Tibial artery (tissue), 4 donors: ENCODE data around the gene FBXW2.
A peak's percentile ranks its signal among the peaks of the same experiment; 100 is the strongest.
"Not testable (repeated sequence)": the region's sequence is repeated elsewhere in the genome, so short reads cannot be mapped to it uniquely, and the experiment has no call there.

Experiments used
- DNase-seq, 2 donors: peaks; one replicate each; pipeline ENCODE4 v3.0.0-alpha.2; 2019
- H3K27ac ChIP-seq, 2 donors: fragments of 200-600 bp; sonication (generic) in 1 of 2; 1 replicate in 1 of 2; 2 replicates in 1 of 2; pipeline ENCODE4 v1.5.1; 2018 to 2019; ENCODE audit warnings: mild to moderate bottlenecking in 1 of 2
- H3K27me3 ChIP-seq, 2 donors: fragments of 200-600 bp; sonication (generic) in 1 of 2; one replicate each; pipeline versions ENCODE4 v1.5.1 to v1.6.0; 2016 to 2019
- H3K36me3 ChIP-seq, 3 donors: fragments of 200-600 bp; sonication (generic) in 2 of 3; one replicate each; pipeline ENCODE4 v1.5.1; 2016 to 2019; ENCODE audit warnings: mild to moderate bottlenecking in 2 of 3
- H3K4me1 ChIP-seq, 4 donors: fragments of 200-600 bp; sonication (generic) in 2 of 4; 1 replicate in 3 of 4; 2 replicates in 1 of 4; pipeline ENCODE4 v1.5.1; 2016 to 2019
- H3K4me3 ChIP-seq, 2 donors: fragments of 200-600 bp; sonication (generic) in 1 of 2; 1 replicate in 1 of 2; 2 replicates in 1 of 2; pipeline ENCODE4 v1.5.1; 2018 to 2019; ENCODE audit warnings: mild to moderate bottlenecking in 2 of 2
- H3K9me3 ChIP-seq, 3 donors: fragments of 200-600 bp; sonication (generic) in 1 of 3; one replicate each; pipeline ENCODE4 v1.5.1; 2016 to 2019
- CTCF ChIP-seq, 2 experiments: fragments of 200-600 bp in 1 of 2; fragments of 450-650 bp in 1 of 2; IDR thresholded peaks; one replicate each; pipeline ENCODE4 v1.5.1; 2017 to 2019; ENCODE audit warnings: antibody characterized with exemption in 2 of 2, mild to moderate bottlenecking in 1 of 2, moderate library complexity in 1 of 2
- intact Hi-C: fragments of 100-400 bp; cut with DNase I; formaldehyde crosslinking; loops from one replicate; pipeline ENCODE4 v1.15.0; 2023; ENCODE audit warnings: low total_unique reads

Gene FBXW2

GRCh38 chr9:120755810-120756434 lies 37.3 kb downstream of the FBXW2 start:
- DNase-seq: peak in 1 of 2 donors; percentile 66
- Histone ChIP-seq H3K36me3 (peaks cover 0 to 17% (median 16%) of the 10 kb centered on the region in 3 donors), H3K4me1 (peaks cover 0 to 4% (median 0%) of the 10 kb centered on the region in 4 donors), H3K27ac (peak overlapping the region in 1 of 2 donors; percentile 0), H3K9me3 (no peaks in the 10 kb centered on the region), H3K4me3 (no peak overlapping the region), H3K27me3 (no peaks in the 10 kb centered on the region)
- intact Hi-C loops: loop anchor here (5.0 kb wide), 1 partner anchor 306 kb away; no protein-coding TSS in a partner anchor
- peak; percentile 85 to 89 for TF ChIP-seq CTCF (IDR thresholded peaks at IDR 0.05)

- Histone ChIP-seq H3K4me3 (no peak overlapping the region), H3K36me3 (peaks cover 0 to 9% (median 9%) of the 10 kb centered on the region in 3 donors), H3K27ac (no peak overlapping the region), H3K27me3 (no peaks in the 10 kb centered on the region), H3K9me3 (no peaks in the 10 kb centered on the region), H3K4me1 (peaks cover 0 to 4% (median 0%) of the 10 kb centered on the region in 4 donors)
- TF ChIP-seq CTCF (IDR thresholded peaks at IDR 0.05): no peak
- no peak for DNase-seq
- intact Hi-C loops: loop anchor here (5.0 kb wide), 1 partner anchor 307 kb away; no protein-coding TSS in a partner anchor
Measured at GRCh38 chr9:120755044-120755443, 38.2 kb downstream of the FBXW2 start.

GRCh38 chr9:120750421-120750820 lies 42.8 kb downstream of the FBXW2 start:
- intact Hi-C loops: no loop called here
- Histone ChIP-seq H3K27ac (no peak overlapping the region), H3K4me1 (no peaks in the 10 kb centered on the region), H3K4me3 (no peak overlapping the region), H3K9me3 (no peaks in the 10 kb centered on the region), H3K36me3 (no peaks in the 10 kb centered on the region), H3K27me3 (no peaks in the 10 kb centered on the region)
- TF ChIP-seq CTCF (IDR thresholded peaks at IDR 0.05): no peak
- DNase-seq: no peak

- H3K36me3 ChIP-seq, H3K27me3 ChIP-seq, H3K4me1 ChIP-seq, H3K27ac ChIP-seq, DNase-seq, H3K4me3 ChIP-seq, H3K9me3 ChIP-seq, intact Hi-C loops: not testable (repeated sequence)
Measured at GRCh38 chr9:120746366-120746765, 46.9 kb downstream of the FBXW2 start.

- Histone ChIP-seq H3K9me3 (no peaks in the 10 kb centered on the region), H3K36me3 (no peaks in the 10 kb centered on the region), H3K27me3 (no peaks in the 10 kb centered on the region), H3K27ac (no peak overlapping the region), H3K4me1 (no peaks in the 10 kb centered on the region), H3K4me3 (no peak overlapping the region)
- DNase-seq: no peak
- intact Hi-C loops: no loop called here
- TF ChIP-seq CTCF (IDR thresholded peaks at IDR 0.05): no peak
Measured at GRCh38 chr9:120745278-120745677, 47.9 kb downstream of the FBXW2 start.

- Histone ChIP-seq H3K36me3 (no peaks in the 10 kb centered on the region), H3K4me3 (no peak overlapping the region), H3K4me1 (no peaks in the 10 kb centered on the region), H3K27me3 (no peaks in the 10 kb centered on the region), H3K27ac (no peak overlapping the region), H3K9me3 (no peaks in the 10 kb centered on the region)
- DNase-seq: no peak
- peak; percentile 29 to 32 for TF ChIP-seq CTCF (IDR thresholded peaks at IDR 0.05)
- intact Hi-C loops: no loop called here
Measured at GRCh38 chr9:120742951-120743416, 50.2 kb downstream of the FBXW2 start.
